K562 (cell line): ENCODE measurements around the gene KRTAP5-4. TPM values are rescaled to one million over a fixed set of nuclear protein-coding genes. Genes with fewer than 3 reads are reported as not detected.
"Not testable (repeated sequence)": the region's sequence is repeated elsewhere in the genome, so short reads cannot be mapped to it uniquely, and the experiment has no call there.

Experiments
- ATAC-seq: fragments of 200-7000 bp; cut with Tn5 transposase; 3 replicates; pipeline ENCODE4 v1.9.1; 2020; ENCODE audit warnings: moderate library complexity
- BruUV-seq: library from RNA; stranded (reverse); fragments of 400-500 nt; replicated peaks from 2 replicates; lab custom pipeline; 2021; lab: Mats Ljungman, UMichigan
- CTCF ChIA-PET: fragments of 300-600 bp; formaldehyde crosslinking; extraction: SDS; loops from one replicate; lab custom pipeline; 2021; ENCODE audit warnings: low intra/inter-chr PET ratio; lab: Yijun Ruan, JAX
- POLR2A ChIA-PET: fragments of 300-600, 350-650 bp; sonication (Branson Sonifier 250); formaldehyde crosslinking; extraction: SDS; loops from one replicate; lab custom pipeline; 2021; ENCODE audit warnings: antibody characterized with exemption, inconsistent platforms; lab: Yijun Ruan, JAX
- DNase-seq, 4 experiments: peaks; one replicate each; pipeline versions ENCODE4 v3.0.0 to v3.0.0-alpha.2; 2011 to 2018; ENCODE audit warnings: low spot score in 3 of 4, mixed read lengths in 3 of 4; ENCODE audit errors: extremely low read depth in 1 of 4
- FAIRE-seq: peaks from 2 replicates; lab custom pipeline; 2011; peaks lifted over from hg19 to GRCh38; lab: Jason Lieb, UNC
- H2AFZ ChIP-seq: 2 replicates; pipeline ENCODE4 v1.6.0; 2011; ENCODE audit warnings: low read depth, low read length, control low read depth, inconsistent platforms
- H3K27ac ChIP-seq: fragments of 200-600 bp; 3 replicates; pipeline ENCODE4 v1.8.0; 2011; ENCODE audit warnings: low read depth, mild to moderate bottlenecking, control low read depth, inconsistent platforms, low read length, moderate library complexity, mixed read lengths; ENCODE audit errors: extremely low read depth
- H3K27me3 ChIP-seq, 2 experiments: fragments of 300-600 bp in 1 of 2; 2 replicates in 1 of 2; 3 replicates in 1 of 2; pipeline versions ENCODE4 v1.6.0 to v1.8.0; 2011; ENCODE audit warnings: inconsistent platforms in 2 of 2, low read length in 2 of 2, mild to moderate bottlenecking in 1 of 2, mixed read lengths in 1 of 2, moderate library complexity in 1 of 2; ENCODE audit not compliant: control insufficient read depth in 2 of 2, insufficient read depth in 2 of 2
- H3K36me3 ChIP-seq: fragments of 300-600 bp; 3 replicates; pipeline ENCODE4 v1.8.0; 2011; ENCODE audit warnings: mild to moderate bottlenecking, low read length, inconsistent platforms; ENCODE audit not compliant: control insufficient read depth, insufficient read depth
- H3K4me1 ChIP-seq, 2 experiments: fragments of 200-600 bp in 1 of 2; replicated peaks in 1 of 2; 2 replicates in 1 of 2; 3 replicates in 1 of 2; pipeline versions ENCODE4 v1.5.1 to v1.8.0; 2011; ENCODE audit warnings: inconsistent platforms in 2 of 2, low read length in 2 of 2, mild to moderate bottlenecking in 1 of 2, mixed read lengths in 1 of 2, moderate library complexity in 1 of 2; ENCODE audit not compliant: control insufficient read depth in 2 of 2, insufficient read depth in 2 of 2
- H3K4me2 ChIP-seq: 2 replicates; pipeline ENCODE4 v1.6.1; 2011; ENCODE audit warnings: low read length, control low read depth, inconsistent platforms, mixed read lengths; ENCODE audit not compliant: insufficient read depth
- H3K4me3 ChIP-seq: fragments of 200-600 bp; sonication (generic), shearing (Covaris generic); 2 replicates; pipeline ENCODE4 v1.5.1; 2016; ENCODE audit warnings: control low read depth, inconsistent platforms
- H3K79me2 ChIP-seq: fragments of 200-600 bp; 3 replicates; pipeline ENCODE4 v1.8.0; 2011; ENCODE audit warnings: low read length, inconsistent platforms; ENCODE audit not compliant: control insufficient read depth, insufficient read depth
- H3K9ac ChIP-seq, 2 experiments: 2 replicates each; pipeline versions ENCODE4 v1.6.0 to v1.6.1; 2011; ENCODE audit warnings: low read depth in 2 of 2, low read length in 2 of 2, control low read depth in 1 of 2, inconsistent platforms in 1 of 2, mild to moderate bottlenecking in 1 of 2, mixed read lengths in 1 of 2; ENCODE audit not compliant: insufficient read depth in 1 of 2
- H3K9me1 ChIP-seq: one replicate; pipeline ENCODE4 v1.6.0; 2011; ENCODE audit warnings: inconsistent platforms, mild to moderate bottlenecking, low read length, moderate library complexity; ENCODE audit not compliant: control insufficient read depth, insufficient read depth
- H3K9me3 ChIP-seq: replicated peaks from 2 replicates; pipeline ENCODE4 v1.5.1; 2011; ENCODE audit warnings: low read depth, low read length, inconsistent platforms; ENCODE audit not compliant: control insufficient read depth, insufficient read depth
- H4K20me1 ChIP-seq: replicated peaks from 2 replicates; pipeline ENCODE4 v1.6.1; 2011; ENCODE audit warnings: low read length, inconsistent platforms, mixed read lengths; ENCODE audit not compliant: control insufficient read depth, insufficient read depth
- WGBS: fragments of 100-300 bp; shearing (Covaris generic); methylation state at CpG from one replicate; pipeline ENCODE4 v1.1.6; 2016; ENCODE audit warnings: low coverage, mixed read lengths; ENCODE audit not compliant: insufficient coverage; ENCODE audit errors: missing lambda C conversion rate; 5-methylcytosine and 5-hydroxymethylcytosine counted together
- in situ Hi-C: fragments of 300-500 bp; cut with MboI; formaldehyde crosslinking; loops from 4 replicates; pipeline ENCODE4 v1.15.0; 2018; ENCODE audit warnings: inconsistent platforms, mixed read lengths
- intact Hi-C: fragments of 100-400 bp; cut with micrococcal nuclease; formaldehyde crosslinking; loops from 2 replicates; pipeline ENCODE4 v1.14.2; 2022
- polyA plus RNA-seq, 8 experiments: library from polyadenylated mRNA; depleted of rRNA in 4 of 8; stranded (reverse) in 5 of 8; unstranded in 3 of 8; fragments of >200 nt; fragmentation: Nextera tagmentation in 2 of 8; fragmentation: Illumina TruSeq in 1 of 8; extraction: Ambion mirVana in 2 of 8; extraction: Trizol in 1 of 8; gene quantifications; 2 replicates each; pipeline versions ENCODE4 v1.2.1 to v1.2.3, GENCODE V29; 2011 to 2014; ENCODE audit warnings: inconsistent platforms in 1 of 8, missing spikeins in 1 of 8
- total RNA-seq, 7 experiments: library from RNA; depleted of rRNA in 6 of 7; stranded (reverse); fragments of >200 nt in 6 of 7; fragmentation: Illumina TruSeq in 2 of 7; extraction: Trizol in 2 of 7; gene quantifications; 2 replicates each; pipeline versions ENCODE4 v1.2.1 to v1.2.3, GENCODE V29; 2011 to 2021; ENCODE audit warnings: low replicate concordance in 1 of 7

KRTAP5-4 gene
- total and polyA plus RNA-seq, 9 of the 15 experiments (the other 6 are each of a cell fraction or from before 2014, with no cell fraction given) = not detected

GRCh38 chr11:1662699-1663283 is 40.9 kb upstream of the KRTAP5-4 start:
- ATAC-seq, DNase-seq, H3K36me3 ChIP-seq, H3K4me3 ChIP-seq, POLR2A ChIA-PET, in situ Hi-C loops, H3K9me1 ChIP-seq, FAIRE-seq, intact Hi-C loops, H2AFZ ChIP-seq, H3K4me1 ChIP-seq, H3K4me2 ChIP-seq, CTCF ChIA-PET, H4K20me1 ChIP-seq, BruUV-seq, H3K27ac ChIP-seq, H3K9me3 ChIP-seq, H3K79me2 ChIP-seq, H3K9ac ChIP-seq: not testable (repeated sequence)
- H3K27me3 ChIP-seq = peaks cover 16 to 33% of the 10 kb centered on the region in 2 experiments; a peak in 4 of 5 replicates
- WGBS = 0% methylated on average over 12 of the region's 18 CpGs

- H3K79me2 ChIP-seq, H3K36me3 ChIP-seq, CTCF ChIA-PET, FAIRE-seq, in situ Hi-C loops, H3K9me3 ChIP-seq, H3K27ac ChIP-seq, H3K9ac ChIP-seq, H3K4me1 ChIP-seq, POLR2A ChIA-PET, BruUV-seq, H3K9me1 ChIP-seq, ATAC-seq, H2AFZ ChIP-seq, DNase-seq, H4K20me1 ChIP-seq, intact Hi-C loops, H3K4me2 ChIP-seq, H3K4me3 ChIP-seq: not testable (repeated sequence)
- peaks cover 12 to 34% of the 10 kb centered on the region in 2 experiments; a peak in 4 of 5 replicates for H3K27me3 ChIP-seq
- WGBS = 0% methylated on average over 5 of the region's 25 CpGs
These were observed 39.7 kb upstream of the KRTAP5-4 start for GRCh38 chr11:1661454-1662269.
